ENCODE results near the gene FMR1NB.

The FMR1NB gene

GRCh38 chrX:148020329-148020728, 39.2 kb downstream of the FMR1NB start:
- CTCF ChIA-PET: no interaction called here
- POLR2A ChIA-PET: no interaction called here
- no peak for DNase-seq (ENCODE audit: extremely low spot score)
- no peak for TF ChIP-seq LEF1 (IDR thresholded peaks at IDR 0.05; ENCODE audit: borderline replicate concordance)
- TF ChIP-seq ARNT (IDR thresholded peaks at IDR 0.05): no peak
- TF ChIP-seq L3MBTL2 (conservative IDR thresholded peaks at IDR 0.05): no peak
- TF ChIP-seq SP1 (IDR thresholded peaks at IDR 0.05): no peak
- TF ChIP-seq SUZ12 (IDR thresholded peaks at IDR 0.05): no peak
- TF ChIP-seq FOXA1 (IDR thresholded peaks at IDR 0.05): no peak
- TF ChIP-seq BHLHE40 (IDR thresholded peaks at IDR 0.05; ENCODE audit: borderline replicate concordance): no peak
- no peak for TF ChIP-seq TARDBP (IDR thresholded peaks at IDR 0.05)
- no peak for TF ChIP-seq FOXM1 (IDR thresholded peaks at IDR 0.05; ENCODE audit: borderline replicate concordance)
- TF ChIP-seq ZNF384 (IDR thresholded peaks at IDR 0.05): no peak
- TF ChIP-seq CTBP1 (IDR thresholded peaks at IDR 0.05; ENCODE audit: borderline replicate concordance): no peak
- TF ChIP-seq NFRKB (IDR thresholded peaks at IDR 0.05): no peak
- no peak for TF ChIP-seq ELF4 (IDR thresholded peaks at IDR 0.05)
- no peak for TF ChIP-seq PKNOX1 (IDR thresholded peaks at IDR 0.05)
- TF ChIP-seq HDGF (IDR thresholded peaks at IDR 0.05; ENCODE audit: borderline replicate concordance): no peak
- no peak for TF ChIP-seq FOXK2 (IDR thresholded peaks at IDR 0.05)

- POLR2A ChIA-PET: no interaction called here
- no peak for TF ChIP-seq PKNOX1 (IDR thresholded peaks at IDR 0.05)
- no peak for TF ChIP-seq ARNT (IDR thresholded peaks at IDR 0.05)
- no peak for TF ChIP-seq L3MBTL2 (conservative IDR thresholded peaks at IDR 0.05)
- TF ChIP-seq SP1 (IDR thresholded peaks at IDR 0.05): no peak
- TF ChIP-seq SUZ12 (IDR thresholded peaks at IDR 0.05): no peak
- TF ChIP-seq LEF1 (IDR thresholded peaks at IDR 0.05; ENCODE audit: borderline replicate concordance): no peak
- TF ChIP-seq ELF4 (IDR thresholded peaks at IDR 0.05): no peak
- no peak for TF ChIP-seq BHLHE40 (IDR thresholded peaks at IDR 0.05; ENCODE audit: borderline replicate concordance)
- TF ChIP-seq FOXA1 (IDR thresholded peaks at IDR 0.05): no peak
- TF ChIP-seq HDGF (IDR thresholded peaks at IDR 0.05; ENCODE audit: borderline replicate concordance): no peak
- TF ChIP-seq CTBP1 (IDR thresholded peaks at IDR 0.05; ENCODE audit: borderline replicate concordance): no peak
- TF ChIP-seq ZNF384 (IDR thresholded peaks at IDR 0.05): no peak
- DNase-seq (ENCODE audit: extremely low spot score): no peak
- CTCF ChIA-PET: no interaction called here
Measured at GRCh38 chrX:148024425-148025148, 43.5 kb downstream of the FMR1NB start.

GRCh38 chrX:148035380-148035779, 54.2 kb downstream of the FMR1NB start:
- DNase-seq (ENCODE audit: extremely low spot score): no peak
- ChIA-PET CTCF (no interaction called here), POLR2A (no interaction called here)
- TF ChIP-seq NFRKB (IDR thresholded peaks at IDR 0.05): no peak
- no peak for TF ChIP-seq SUZ12 (IDR thresholded peaks at IDR 0.05)
- TF ChIP-seq FOXA1 (IDR thresholded peaks at IDR 0.05): no peak
- no peak for TF ChIP-seq CTBP1 (IDR thresholded peaks at IDR 0.05; ENCODE audit: borderline replicate concordance)
- no peak for TF ChIP-seq L3MBTL2 (conservative IDR thresholded peaks at IDR 0.05)
- TF ChIP-seq BHLHE40 (IDR thresholded peaks at IDR 0.05; ENCODE audit: borderline replicate concordance): no peak
- TF ChIP-seq ZNF384 (IDR thresholded peaks at IDR 0.05): no peak
- TF ChIP-seq FOXK2 (IDR thresholded peaks at IDR 0.05): no peak
- TF ChIP-seq TARDBP (IDR thresholded peaks at IDR 0.05): no peak
- no peak for TF ChIP-seq FOXM1 (IDR thresholded peaks at IDR 0.05; ENCODE audit: borderline replicate concordance)
- no peak for TF ChIP-seq PKNOX1 (IDR thresholded peaks at IDR 0.05)
- TF ChIP-seq ELF4 (IDR thresholded peaks at IDR 0.05): no peak
- TF ChIP-seq LEF1 (IDR thresholded peaks at IDR 0.05; ENCODE audit: borderline replicate concordance): no peak
- no peak for TF ChIP-seq ARNT (IDR thresholded peaks at IDR 0.05)

- no peak for DNase-seq (ENCODE audit: extremely low spot score)
- POLR2A ChIA-PET: no interaction called here
- CTCF ChIA-PET: no interaction called here
- TF ChIP-seq FOXM1 (IDR thresholded peaks at IDR 0.05; ENCODE audit: borderline replicate concordance) (no peak), FOXA1 (IDR thresholded peaks at IDR 0.05) (no peak), BHLHE40 (IDR thresholded peaks at IDR 0.05; ENCODE audit: borderline replicate concordance) (no peak), NFRKB (IDR thresholded peaks at IDR 0.05) (no peak), ELF4 (IDR thresholded peaks at IDR 0.05) (no peak), ZNF384 (IDR thresholded peaks at IDR 0.05) (no peak)
Measured at GRCh38 chrX:148037020-148037419, 55.9 kb downstream of the FMR1NB start.

- POLR2A ChIA-PET: no interaction called here
- no peak for TF ChIP-seq ZNF384 (IDR thresholded peaks at IDR 0.05)
- TF ChIP-seq L3MBTL2 (conservative IDR thresholded peaks at IDR 0.05): no peak
- no peak for TF ChIP-seq CTBP1 (IDR thresholded peaks at IDR 0.05; ENCODE audit: borderline replicate concordance)
- TF ChIP-seq BHLHE40 (IDR thresholded peaks at IDR 0.05; ENCODE audit: borderline replicate concordance): no peak
- no peak for TF ChIP-seq FOXM1 (IDR thresholded peaks at IDR 0.05; ENCODE audit: borderline replicate concordance)
- no peak for TF ChIP-seq LEF1 (IDR thresholded peaks at IDR 0.05; ENCODE audit: borderline replicate concordance)
- no peak for TF ChIP-seq TARDBP (IDR thresholded peaks at IDR 0.05)
- TF ChIP-seq FOXA1 (IDR thresholded peaks at IDR 0.05): no peak
- TF ChIP-seq SP1 (IDR thresholded peaks at IDR 0.05): no peak
- no peak for TF ChIP-seq PKNOX1 (IDR thresholded peaks at IDR 0.05)
- TF ChIP-seq ELF4 (IDR thresholded peaks at IDR 0.05): no peak
- TF ChIP-seq HDGF (IDR thresholded peaks at IDR 0.05; ENCODE audit: borderline replicate concordance): no peak
- TF ChIP-seq ARNT (IDR thresholded peaks at IDR 0.05): no peak
- TF ChIP-seq SUZ12 (IDR thresholded peaks at IDR 0.05): no peak
- no peak for TF ChIP-seq NFRKB (IDR thresholded peaks at IDR 0.05)
- TF ChIP-seq FOXK2 (IDR thresholded peaks at IDR 0.05): no peak
- DNase-seq (ENCODE audit: extremely low spot score): no peak
- CTCF ChIA-PET: no interaction called here
Measured at GRCh38 chrX:148043271-148043855, 62.2 kb downstream of the FMR1NB start.

Measured in HEK293T (cell line).